ENCODE data around the gene S100A8. TPM values are rescaled to one million over a fixed set of nuclear protein-coding genes. Genes with fewer than 3 reads are reported as not detected.

S100A8 gene
- total and polyA plus RNA-seq, 7 donors, result 14.2 to 109 (median 82.2) TPM; not detected in 1

- 85 to 96% methylated on average over 10 of the region's 10 CpGs for WGBS, 2 donors
- Histone ChIP-seq H3K27ac (no peak overlapping the region), H3K27me3 (no peaks in the 10 kb centered on the region), H3K4me1 (no peaks in the 10 kb centered on the region), H3K4me3 (no peak overlapping the region), H3K36me3 (no peaks in the 10 kb centered on the region), H3K9me3 (no peaks in the 10 kb centered on the region)
- DNase-seq, result no peak
- TF ChIP-seq POLR2AphosphoS5 (IDR thresholded peaks at IDR 0.05), result no peak
- intact Hi-C loops (cut with DNase I), result no loop called here
Observed at GRCh38 chr1:153340356-153340755, 50.5 kb downstream of the S100A8 start.

Small RNAs within 50 kb of the gene (small RNA-seq; reads per million reads assigned to genes)
- gene S100A15A, result 0 reads per million in 3 donors

Other genes starting within 250 kb of the S100A8 start
- not detected for gene SPRR2G, start 240.2 kb downstream of the S100A8 start, total RNA-seq
- not detected for gene SPRR2G, start 240.2 kb downstream of the S100A8 start, polyA plus RNA-seq
- not detected for gene LELP1, start 187.6 kb downstream of the S100A8 start, total RNA-seq
- not detected for gene LELP1, start 187.6 kb downstream of the S100A8 start, polyA plus RNA-seq
- gene PRR9, start 173.5 kb downstream of the S100A8 start, total RNA-seq, result not detected
- not detected for gene PRR9, start 173.5 kb downstream of the S100A8 start, polyA plus RNA-seq
- gene LORICRIN, start 131.4 kb downstream of the S100A8 start, total RNA-seq, result not detected
- gene LORICRIN, start 131.4 kb downstream of the S100A8 start, polyA plus RNA-seq, result under 1 TPM in 1 of 3 donors, not detected in 2; 0.06 TPM
- gene PGLYRP3, start 78.1 kb downstream of the S100A8 start, total RNA-seq, result not detected
- under 1 TPM in 1 of 3 donors, not detected in 2; 0.16 TPM for gene PGLYRP3, start 78.1 kb downstream of the S100A8 start, polyA plus RNA-seq
- gene PGLYRP4, start 42.2 kb downstream of the S100A8 start, total RNA-seq, result not detected
- gene PGLYRP4, start 42.2 kb downstream of the S100A8 start, polyA plus RNA-seq, result 1 to 10 TPM in 1 of 3 donors, not detected in 2; 1.1 TPM
- 100 to 1,000 TPM in 3 of 4 donors, 10 to 100 TPM in 1; 73.4 to 943 (median 280) TPM for gene S100A9, start 33.2 kb downstream of the S100A8 start, total RNA-seq
- gene S100A9, start 33.2 kb downstream of the S100A8 start, polyA plus RNA-seq, result 100 to 1,000 TPM; 221 to 449 (median 351) TPM
- not detected for gene S100A12, start 15.5 kb downstream of the S100A8 start, total RNA-seq
- gene S100A12, start 15.5 kb downstream of the S100A8 start, polyA plus RNA-seq, result 10 to 100 TPM in 2 of 3 donors, 1 to 10 TPM in 1; 2.9 to 23.4 (median 20.8) TPM
- gene S100A7A, start 25.4 kb upstream of the S100A8 start, total RNA-seq, result not detected
- gene S100A7A, start 25.4 kb upstream of the S100A8 start, polyA plus RNA-seq, result not detected
- not detected for gene S100A7, start 69.6 kb upstream of the S100A8 start, total RNA-seq
- not detected for gene S100A7, start 69.6 kb upstream of the S100A8 start, polyA plus RNA-seq
- 1,000 to 10,000 TPM in 1 of 4 donors, 100 to 1,000 TPM in 3; 445 to 1,159 (median 590) TPM for gene S100A6, start 144.9 kb upstream of the S100A8 start, total RNA-seq
- gene S100A6, start 144.9 kb upstream of the S100A8 start, polyA plus RNA-seq, result 1,000 to 10,000 TPM; 4,079 to 7,223 (median 4,178) TPM
- gene S100A5, start 149.9 kb upstream of the S100A8 start, total RNA-seq, result not detected
- gene S100A5, start 149.9 kb upstream of the S100A8 start, polyA plus RNA-seq, result not detected
- gene S100A4, start 154.7 kb upstream of the S100A8 start, total RNA-seq, result 100 to 1,000 TPM; 189 to 486 (median 288) TPM
- gene S100A4, start 154.7 kb upstream of the S100A8 start, polyA plus RNA-seq, result 100 to 1,000 TPM; 304 to 499 (median 336) TPM
- 1 to 10 TPM; 1.1 to 4.3 (median 2.2) TPM for gene S100A3, start 158.2 kb upstream of the S100A8 start, total RNA-seq
- gene S100A3, start 158.2 kb upstream of the S100A8 start, polyA plus RNA-seq, result 1 to 10 TPM; 1.4 to 3.9 (median 3.6) TPM
- gene S100A2, start 174.8 kb upstream of the S100A8 start, total RNA-seq, result 1 to 10 TPM in 1 of 4 donors, under 1 TPM in 1, not detected in 2; 0.68 to 1.8 TPM
- 10 to 100 TPM in 1 of 3 donors, 1 to 10 TPM in 2; 1.8 to 16.2 (median 2.3) TPM for gene S100A2, start 174.8 kb upstream of the S100A8 start, polyA plus RNA-seq
- gene S100A16, start 222.1 kb upstream of the S100A8 start, total RNA-seq, result 10 to 100 TPM; 35.6 to 49.9 (median 39.7) TPM
- gene S100A16, start 222.1 kb upstream of the S100A8 start, polyA plus RNA-seq, result 100 to 1,000 TPM; 332 to 492 (median 370) TPM
- 1 to 10 TPM in 1 of 4 donors, under 1 TPM in 1, not detected in 2; 0.82 to 1.8 TPM for gene S100A14, start 225.3 kb upstream of the S100A8 start, total RNA-seq
- gene S100A14, start 225.3 kb upstream of the S100A8 start, polyA plus RNA-seq, result 1,000 to 10,000 TPM in 1 of 3 donors, 100 to 1,000 TPM in 2; 789 to 1,144 (median 825) TPM
- gene S100A13, start 236.4 kb upstream of the S100A8 start, total RNA-seq, result 100 to 1,000 TPM in 3 of 4 donors, 10 to 100 TPM in 1; 86.3 to 305 (median 278) TPM
- 100 to 1,000 TPM; 113 to 302 (median 126) TPM for gene S100A13, start 236.4 kb upstream of the S100A8 start, polyA plus RNA-seq
- 10 to 100 TPM in 2 of 4 donors, 1 to 10 TPM in 2; 2.3 to 22.2 (median 10.9) TPM for gene S100A1, start 237.4 kb upstream of the S100A8 start, total RNA-seq
- 1 to 10 TPM; 3.2 to 6.6 (median 4.4) TPM for gene S100A1, start 237.4 kb upstream of the S100A8 start, polyA plus RNA-seq
- 10 to 100 TPM; 44.8 to 57.8 (median 50.2) TPM for gene CHTOP, start 243.0 kb upstream of the S100A8 start, total RNA-seq
- gene CHTOP, start 243.0 kb upstream of the S100A8 start, polyA plus RNA-seq, result 10 to 100 TPM; 35.4 to 65.4 (median 38.6) TPM